ENCODE data around the gene STAT1.

DNA sequence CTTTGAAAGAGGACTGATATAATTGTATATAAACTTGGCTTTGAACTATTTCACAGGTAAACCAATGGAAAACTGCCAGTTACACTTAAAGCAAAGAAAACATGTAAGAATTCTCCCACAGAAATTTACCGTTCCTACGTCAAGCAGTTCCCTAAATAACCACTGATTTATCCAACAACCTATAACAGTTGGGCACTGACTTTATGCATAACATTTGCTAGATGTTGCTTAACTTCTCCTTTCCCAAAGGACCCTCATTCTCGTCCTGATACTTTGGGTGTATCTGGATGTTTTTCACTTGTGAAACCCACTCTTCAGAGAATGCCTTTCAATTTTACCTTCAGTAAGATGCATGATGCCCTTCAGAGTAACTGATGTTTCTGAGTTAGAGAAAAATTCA lies 43.8 kb downstream of the STAT1 start:
- TF ChIP-seq, protein P1, sequence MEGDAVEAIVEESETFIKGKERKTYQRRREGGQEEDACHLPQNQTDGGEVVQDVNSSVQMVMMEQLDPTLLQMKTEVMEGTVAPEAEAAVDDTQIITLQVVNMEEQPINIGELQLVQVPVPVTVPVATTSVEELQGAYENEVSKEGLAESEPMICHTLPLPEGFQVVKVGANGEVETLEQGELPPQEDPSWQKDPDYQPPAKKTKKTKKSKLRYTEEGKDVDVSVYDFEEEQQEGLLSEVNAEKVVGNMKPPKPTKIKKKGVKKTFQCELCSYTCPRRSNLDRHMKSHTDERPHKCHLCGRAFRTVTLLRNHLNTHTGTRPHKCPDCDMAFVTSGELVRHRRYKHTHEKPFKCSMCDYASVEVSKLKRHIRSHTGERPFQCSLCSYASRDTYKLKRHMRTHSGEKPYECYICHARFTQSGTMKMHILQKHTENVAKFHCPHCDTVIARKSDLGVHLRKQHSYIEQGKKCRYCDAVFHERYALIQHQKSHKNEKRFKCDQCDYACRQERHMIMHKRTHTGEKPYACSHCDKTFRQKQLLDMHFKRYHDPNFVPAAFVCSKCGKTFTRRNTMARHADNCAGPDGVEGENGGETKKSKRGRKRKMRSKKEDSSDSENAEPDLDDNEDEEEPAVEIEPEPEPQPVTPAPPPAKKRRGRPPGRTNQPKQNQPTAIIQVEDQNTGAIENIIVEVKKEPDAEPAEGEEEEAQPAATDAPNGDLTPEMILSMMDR (IDR thresholded peaks at IDR 0.05; ENCODE audit: low read length), result no peak
- TF ChIP-seq EZH2 (IDR thresholded peaks at IDR 0.05; ENCODE audit: borderline replicate concordance, low read length), result no peak

Data from OCI-LY1 (cell line).